HG03280 (cell line): ENCODE results near the gene KCND1.

ENCODE experiments used
- ATAC-seq: cut with Tn5 transposase; IDR thresholded peaks from one replicate; pipeline ENCODE4 v1.9.1; 2021; ENCODE audit warnings: mild to moderate bottlenecking, moderate library complexity; ENCODE audit not compliant: unreplicated experiment

Gene KCND1

DNA sequence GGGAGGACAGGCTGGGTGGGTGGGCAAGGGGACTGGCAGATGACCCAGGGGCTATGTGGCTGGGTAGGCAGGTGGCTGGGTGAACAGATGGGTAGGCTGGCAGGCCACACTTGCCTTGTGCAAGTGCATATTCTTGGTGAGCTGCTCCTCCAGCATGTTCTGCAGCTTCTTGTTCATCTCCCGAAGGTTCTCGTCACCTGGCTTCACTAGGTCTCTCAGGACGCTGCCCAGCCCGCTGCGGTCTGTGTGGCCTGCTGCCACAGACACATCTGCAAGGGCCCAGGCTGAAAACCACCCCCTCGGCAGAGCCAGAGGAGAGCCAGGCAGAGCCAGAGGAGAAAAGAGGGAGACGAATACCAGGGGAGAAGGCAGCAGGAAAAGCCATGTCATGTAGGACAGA, 3.4 kb upstream of the KCND1 start:
- no peak for ATAC-seq

GRCh38 chrX:48974574-48974973, 2.9 kb upstream of the KCND1 start:
- ATAC-seq, result no peak

DNA sequence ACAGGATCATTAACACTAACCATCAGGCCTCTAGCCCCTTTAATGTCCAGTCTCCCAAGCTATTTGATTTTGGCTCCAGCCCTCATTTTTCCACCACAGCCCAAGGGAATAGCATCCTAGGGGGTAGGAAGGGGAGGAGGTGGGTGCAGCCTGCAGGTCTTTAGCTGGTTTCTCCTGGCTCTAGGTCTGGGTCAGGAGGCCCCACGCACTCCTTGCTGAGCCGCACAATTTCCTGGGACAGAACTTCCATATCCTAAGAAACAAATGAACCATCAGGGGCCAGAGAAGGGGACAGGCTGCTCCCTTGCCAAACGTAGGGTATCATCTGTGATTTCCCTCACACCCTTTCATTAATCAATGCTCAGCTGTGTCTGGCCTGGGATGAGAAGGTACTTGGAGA, 2.4 kb upstream of the KCND1 start:
- ATAC-seq, result no peak

DNA sequence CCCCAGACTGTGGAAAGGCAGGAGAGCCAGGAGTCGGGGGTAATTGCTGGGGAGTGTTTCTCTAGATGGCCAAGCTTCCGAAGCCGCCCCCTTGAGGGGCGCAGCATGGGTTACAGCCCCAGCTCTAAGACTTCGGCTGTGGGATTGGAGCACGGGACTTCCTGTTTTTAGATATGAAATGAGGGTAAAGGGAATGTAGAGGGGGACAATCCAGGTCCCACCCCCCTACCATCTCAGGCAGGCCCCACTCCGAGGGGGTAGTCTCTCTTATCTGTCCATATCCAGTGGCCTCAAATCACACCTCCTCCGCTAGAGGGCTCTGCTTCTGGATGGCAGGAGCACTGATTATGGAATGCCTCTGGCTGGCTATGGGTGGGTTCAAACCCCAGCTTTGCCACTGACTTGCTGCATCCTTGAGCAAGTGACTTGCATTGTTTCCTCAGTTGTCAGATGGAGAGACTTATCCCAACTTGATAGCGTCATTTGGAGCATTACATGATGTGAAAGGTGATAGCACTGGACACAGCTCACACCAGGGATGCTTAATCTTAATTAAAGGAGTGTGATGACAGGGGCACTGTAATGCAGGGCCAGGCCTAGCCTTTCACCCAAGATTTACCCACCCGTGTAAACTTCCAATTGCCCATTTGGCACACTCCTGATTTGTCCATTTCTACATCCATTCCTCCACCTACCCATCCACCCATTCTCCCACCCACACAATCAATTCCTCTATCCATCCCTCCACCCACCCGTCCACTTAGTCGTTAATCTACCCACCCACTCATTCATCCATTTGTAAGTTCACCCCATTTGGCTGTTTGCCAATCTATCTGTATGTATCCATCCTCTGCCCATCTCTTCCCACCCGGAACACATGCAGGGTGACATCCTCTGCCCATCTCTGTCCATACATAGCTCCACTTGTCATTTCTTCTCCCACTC, 848 bp upstream of the KCND1 start:
- ATAC-seq, result no peak

- no peak for ATAC-seq
These were observed 2.2 kb downstream of the KCND1 start for GRCh38 chrX:48969471-48969870.

- no peak for ATAC-seq
These were observed 3.3 kb downstream of the KCND1 start for GRCh38 chrX:48968377-48968776.

DNA sequence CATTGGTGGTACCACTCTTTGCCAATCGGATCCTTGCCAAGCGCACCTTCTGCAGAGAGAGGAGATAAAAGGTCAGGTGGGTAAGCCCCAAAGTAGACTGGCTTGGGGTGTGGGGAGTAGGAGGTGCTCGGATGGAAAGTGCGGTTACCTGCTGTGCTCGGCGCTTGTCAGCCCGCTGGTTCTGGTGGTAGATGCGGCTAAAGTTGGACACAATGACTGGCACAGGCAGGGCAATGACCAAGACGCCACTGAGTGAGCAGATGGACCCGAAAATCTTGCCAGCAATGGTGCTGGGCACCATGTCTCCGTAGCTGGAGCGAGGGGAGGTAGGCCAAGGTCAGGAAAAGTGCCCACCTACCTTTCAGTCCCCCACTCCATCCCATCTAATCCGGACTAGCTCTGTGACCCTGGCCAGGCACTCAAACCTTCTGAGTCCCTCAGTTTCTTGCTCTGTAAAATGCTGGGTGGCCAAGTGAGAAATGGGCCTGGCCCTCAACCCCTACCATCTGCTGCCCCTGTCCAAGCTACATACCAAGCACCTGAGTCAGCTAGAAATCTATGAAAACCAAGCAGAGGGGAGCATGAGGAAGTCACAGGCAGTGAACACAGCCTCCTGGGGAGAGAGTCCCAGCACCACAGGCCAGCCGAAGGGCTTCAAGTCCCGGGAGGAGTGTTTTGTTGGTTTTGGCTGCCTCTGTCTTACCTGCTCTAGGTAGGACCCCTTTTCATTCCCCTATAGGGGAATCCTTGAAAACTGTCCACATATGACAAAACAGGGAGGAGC, 4.7 kb downstream of the KCND1 start:
- no peak for ATAC-seq

- ATAC-seq, result no peak
These were observed 5.7 kb downstream of the KCND1 start for GRCh38 chrX:48965959-48966358.

DNA sequence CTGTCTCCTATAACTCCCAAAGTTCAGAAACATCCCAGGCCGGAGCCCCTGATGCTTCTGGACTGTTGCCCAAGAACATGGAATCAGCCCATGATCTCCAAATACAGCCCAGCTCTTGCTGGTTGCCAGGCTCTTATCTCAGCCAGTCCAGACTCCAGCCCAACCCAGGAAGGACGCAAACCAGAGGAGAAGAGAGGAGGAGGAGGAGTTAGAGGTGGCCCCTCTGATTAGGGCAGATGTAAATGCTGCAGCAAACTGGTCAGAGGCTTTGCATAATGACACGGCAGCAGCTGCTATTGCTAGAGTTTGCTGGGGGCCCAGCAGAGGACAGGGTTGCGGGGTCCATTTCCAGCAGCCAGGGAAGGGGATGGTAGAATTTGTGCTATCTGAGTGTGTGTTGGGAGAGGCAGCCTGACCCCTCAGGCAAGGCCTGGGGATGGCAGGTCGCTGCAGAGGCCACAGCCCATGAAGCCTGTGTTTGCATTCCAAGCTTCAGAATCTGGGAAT, 10.0 kb downstream of the KCND1 start:
- no peak for ATAC-seq

GRCh38 chrX:48960291-48960690, 11.4 kb downstream of the KCND1 start:
- ATAC-seq, result no peak

DNA sequence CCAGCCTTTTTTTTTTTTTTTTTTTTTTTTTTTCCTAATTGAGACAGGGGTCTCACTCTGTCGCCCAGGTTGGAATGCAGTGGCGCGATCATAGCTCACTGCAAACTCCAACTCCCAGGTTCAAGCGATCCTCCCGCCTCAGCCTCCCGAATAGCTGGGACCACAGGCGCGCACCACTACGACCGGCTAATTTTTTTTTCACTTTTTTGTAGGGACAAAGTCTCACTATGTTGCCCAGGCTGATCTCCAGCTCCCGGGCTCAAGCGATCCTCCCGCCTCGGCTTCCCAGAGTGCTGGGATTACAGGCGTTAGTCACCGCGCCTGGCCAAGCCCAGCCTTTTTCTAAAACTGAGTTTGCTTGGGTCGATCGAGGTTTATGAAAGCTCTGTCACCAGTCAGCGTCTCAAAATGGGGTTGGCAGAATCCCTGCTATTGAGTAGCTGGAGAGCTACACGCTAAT, 13.0 kb downstream of the KCND1 start:
- ATAC-seq, result no peak

GRCh38 chrX:48957827-48958634, 13.6 kb downstream of the KCND1 start:
- ATAC-seq, result peak; percentile 84

- peak; percentile 34 for ATAC-seq
These were observed 14.2 kb downstream of the KCND1 start, which contains the start of gene OTUD5 for GRCh38 chrX:48957477-48957826. Gene OTUD5, minus strand, starts transcription at chrX:48957607. Its CDS starts 37 bp downstream, at chrX:48957570.

DNA sequence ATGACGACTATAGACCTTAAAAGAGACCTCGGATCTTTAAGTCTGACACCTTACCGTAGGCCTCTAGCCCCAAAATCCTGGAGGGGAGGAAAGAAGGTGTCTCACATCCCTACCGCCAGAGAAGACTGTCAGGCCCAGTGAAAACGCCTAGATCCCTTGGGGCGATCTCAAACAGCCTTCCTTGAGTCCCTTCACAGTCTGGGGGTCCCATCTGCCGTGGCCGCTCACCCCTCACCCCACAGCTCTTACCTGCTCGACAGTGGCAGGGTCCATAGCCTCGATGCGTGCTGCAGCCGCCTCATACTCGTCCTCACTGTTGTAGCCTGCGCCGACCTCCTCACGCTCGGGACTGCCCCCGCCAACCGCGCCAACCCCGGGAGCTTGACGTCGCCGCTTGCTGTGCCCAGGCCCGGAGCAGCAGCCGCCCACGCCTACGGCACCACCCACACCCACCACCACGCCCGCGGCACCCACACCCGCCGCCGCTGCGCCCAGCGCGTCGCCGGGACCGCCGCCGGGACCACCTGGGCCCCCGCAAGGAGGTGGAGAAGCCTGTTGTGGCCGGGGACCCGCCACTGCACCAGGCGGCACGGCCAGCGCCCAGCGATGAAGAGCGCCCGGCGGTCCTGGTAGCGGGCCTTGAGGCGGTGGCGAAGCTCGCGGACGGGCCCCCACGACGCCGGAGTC, 14.8 kb downstream of the KCND1 start:
- no peak for ATAC-seq

GRCh38 chrX:48948589-48948988, 23.1 kb downstream of the KCND1 start:
- ATAC-seq, result no peak

GRCh38 chrX:48945517-48946348, 25.9 kb downstream of the KCND1 start:
- no peak for ATAC-seq

DNA sequence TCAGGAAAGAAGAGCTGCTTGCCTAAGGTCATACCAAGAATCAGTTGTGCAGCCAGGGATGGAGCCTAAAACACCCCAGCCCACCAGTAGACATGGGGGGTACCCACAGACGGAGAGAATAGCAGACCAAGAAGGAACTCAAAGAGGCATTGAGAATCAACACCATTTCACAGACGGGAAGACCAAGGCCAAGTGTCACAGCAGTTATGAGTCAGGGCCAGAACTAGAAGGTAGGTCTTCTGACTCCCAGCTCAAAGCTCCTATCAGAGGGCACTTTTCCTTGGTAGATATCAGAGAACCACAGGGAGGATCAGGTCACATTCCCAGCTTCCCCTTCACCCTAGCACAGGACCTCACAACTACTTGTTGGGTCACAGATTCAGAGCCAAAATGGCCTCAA, 28.7 kb downstream of the KCND1 start:
- ATAC-seq, result no peak

DNA sequence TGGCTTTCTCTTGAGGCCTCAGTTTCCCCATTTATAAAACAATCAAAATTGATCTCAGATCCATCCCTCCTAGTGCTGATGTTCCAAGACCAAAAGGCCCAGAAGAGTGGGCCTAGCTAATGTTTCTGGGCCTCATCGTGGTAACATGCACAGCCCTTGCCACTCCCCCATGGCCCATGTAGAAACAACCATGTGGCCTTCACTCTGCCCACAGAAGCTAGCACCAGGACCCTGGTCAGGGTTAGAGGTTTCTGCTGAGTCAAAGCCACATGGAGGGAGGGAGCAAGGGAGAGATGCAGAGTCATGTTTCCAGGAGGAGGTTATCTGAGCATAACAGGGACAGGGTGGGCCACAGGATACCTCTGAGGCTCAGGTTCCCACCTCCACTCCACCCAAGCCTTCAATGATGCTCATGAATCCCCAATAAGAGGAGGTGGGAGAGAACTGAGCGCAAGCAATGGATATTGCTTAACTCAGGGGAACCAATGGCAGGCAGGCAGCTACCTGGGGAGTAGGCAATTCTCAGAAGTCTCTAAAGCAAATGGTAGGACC, 31.2 kb downstream of the KCND1 start:
- ATAC-seq, result no peak
